K562 (cell line): ENCODE data around the gene EFCAB8. TPM values are rescaled to one million over a fixed set of nuclear protein-coding genes. Genes with fewer than 3 reads are reported as not detected.

Experiments used
- ATAC-seq: fragments of 200-7000 bp; cut with Tn5 transposase; 3 replicates; pipeline ENCODE4 v1.9.1; 2020; ENCODE audit warnings: moderate library complexity
- BruUV-seq: library from RNA; stranded (reverse); fragments of 400-500 nt; replicated peaks from 2 replicates; lab custom pipeline; 2021; lab: Mats Ljungman, UMichigan
- CTCF ChIA-PET: fragments of 300-600 bp; formaldehyde crosslinking; extraction: SDS; loops from one replicate; lab custom pipeline; 2021; ENCODE audit warnings: low intra/inter-chr PET ratio; lab: Yijun Ruan, JAX
- POLR2A ChIA-PET: fragments of 300-600, 350-650 bp; sonication (Branson Sonifier 250); formaldehyde crosslinking; extraction: SDS; loops from one replicate; lab custom pipeline; 2021; ENCODE audit warnings: antibody characterized with exemption, inconsistent platforms; lab: Yijun Ruan, JAX
- DNase-seq, 4 experiments: peaks; one replicate each; pipeline versions ENCODE4 v3.0.0 to v3.0.0-alpha.2; 2011 to 2018; ENCODE audit warnings: low spot score in 3 of 4, mixed read lengths in 3 of 4; ENCODE audit errors: extremely low read depth in 1 of 4
- FAIRE-seq: peaks from 2 replicates; lab custom pipeline; 2011; peaks lifted over from hg19 to GRCh38; lab: Jason Lieb, UNC
- H2AFZ ChIP-seq: 2 replicates; pipeline ENCODE4 v1.6.0; 2011; ENCODE audit warnings: low read depth, low read length, control low read depth, inconsistent platforms
- H3K27ac ChIP-seq: fragments of 200-600 bp; 3 replicates; pipeline ENCODE4 v1.8.0; 2011; ENCODE audit warnings: low read depth, mild to moderate bottlenecking, control low read depth, inconsistent platforms, low read length, moderate library complexity, mixed read lengths; ENCODE audit errors: extremely low read depth
- H3K27me3 ChIP-seq, 2 experiments: fragments of 300-600 bp in 1 of 2; 2 replicates in 1 of 2; 3 replicates in 1 of 2; pipeline versions ENCODE4 v1.6.0 to v1.8.0; 2011; ENCODE audit warnings: inconsistent platforms in 2 of 2, low read length in 2 of 2, mild to moderate bottlenecking in 1 of 2, mixed read lengths in 1 of 2, moderate library complexity in 1 of 2; ENCODE audit not compliant: control insufficient read depth in 2 of 2, insufficient read depth in 2 of 2
- H3K36me3 ChIP-seq: fragments of 300-600 bp; 3 replicates; pipeline ENCODE4 v1.8.0; 2011; ENCODE audit warnings: mild to moderate bottlenecking, low read length, inconsistent platforms; ENCODE audit not compliant: control insufficient read depth, insufficient read depth
- H3K4me1 ChIP-seq, 2 experiments: fragments of 200-600 bp in 1 of 2; replicated peaks in 1 of 2; 2 replicates in 1 of 2; 3 replicates in 1 of 2; pipeline versions ENCODE4 v1.5.1 to v1.8.0; 2011; ENCODE audit warnings: inconsistent platforms in 2 of 2, low read length in 2 of 2, mild to moderate bottlenecking in 1 of 2, mixed read lengths in 1 of 2, moderate library complexity in 1 of 2; ENCODE audit not compliant: control insufficient read depth in 2 of 2, insufficient read depth in 2 of 2
- H3K4me2 ChIP-seq: 2 replicates; pipeline ENCODE4 v1.6.1; 2011; ENCODE audit warnings: low read length, control low read depth, inconsistent platforms, mixed read lengths; ENCODE audit not compliant: insufficient read depth
- H3K4me3 ChIP-seq: fragments of 200-600 bp; sonication (generic), shearing (Covaris generic); 2 replicates; pipeline ENCODE4 v1.5.1; 2016; ENCODE audit warnings: control low read depth, inconsistent platforms
- H3K79me2 ChIP-seq: fragments of 200-600 bp; 3 replicates; pipeline ENCODE4 v1.8.0; 2011; ENCODE audit warnings: low read length, inconsistent platforms; ENCODE audit not compliant: control insufficient read depth, insufficient read depth
- H3K9ac ChIP-seq, 2 experiments: 2 replicates each; pipeline versions ENCODE4 v1.6.0 to v1.6.1; 2011; ENCODE audit warnings: low read depth in 2 of 2, low read length in 2 of 2, control low read depth in 1 of 2, inconsistent platforms in 1 of 2, mild to moderate bottlenecking in 1 of 2, mixed read lengths in 1 of 2; ENCODE audit not compliant: insufficient read depth in 1 of 2
- H3K9me1 ChIP-seq: one replicate; pipeline ENCODE4 v1.6.0; 2011; ENCODE audit warnings: inconsistent platforms, mild to moderate bottlenecking, low read length, moderate library complexity; ENCODE audit not compliant: control insufficient read depth, insufficient read depth
- H3K9me3 ChIP-seq: replicated peaks from 2 replicates; pipeline ENCODE4 v1.5.1; 2011; ENCODE audit warnings: low read depth, low read length, inconsistent platforms; ENCODE audit not compliant: control insufficient read depth, insufficient read depth
- H4K20me1 ChIP-seq: replicated peaks from 2 replicates; pipeline ENCODE4 v1.6.1; 2011; ENCODE audit warnings: low read length, inconsistent platforms, mixed read lengths; ENCODE audit not compliant: control insufficient read depth, insufficient read depth
- HDAC2 ChIP-seq: fragments of 450-650 bp; IDR thresholded peaks from 2 replicates; pipeline ENCODE4 v1.6.1; 2016; ENCODE audit warnings: mild to moderate bottlenecking
- HNRNPL ChIP-seq: fragments of 200-400 bp; formaldehyde crosslinking; IDR thresholded peaks from 2 replicates; pipeline ENCODE4 v1.6.1; 2017; ENCODE audit warnings: low read depth, mild to moderate bottlenecking, low read length
- KAT2B ChIP-seq: IDR thresholded peaks from one replicate; pipeline ENCODE4 v1.6.1; 2012; ENCODE audit warnings: low read depth, mild to moderate bottlenecking, control low read depth, inconsistent platforms, low read length, moderate library complexity
- NR2F6 ChIP-seq: fragments of 450-650 bp; formaldehyde crosslinking; IDR thresholded peaks from 2 replicates; pipeline ENCODE4 v1.4.0; 2020; ENCODE audit warnings: mild to moderate bottlenecking
- PHF20 ChIP-seq: fragments of 450-650 bp; IDR thresholded peaks from 2 replicates; pipeline ENCODE4 v1.6.1; 2018; ENCODE audit not compliant: partially characterized antibody
- RAD21 ChIP-seq, 2 experiments: fragments of 250-450 bp in 1 of 2; fragments of 450-650 bp in 1 of 2; sonication (Bioruptor Pico) in 1 of 2; formaldehyde crosslinking in 1 of 2; IDR thresholded peaks in 1 of 2; conservative IDR thresholded peaks in 1 of 2; 2 replicates each; pipeline versions ENCODE4 v1.4.0 to v1.8.0; 2020 to 2022; ENCODE audit warnings: mild to moderate bottlenecking in 2 of 2, moderate library complexity in 1 of 2
- ZNF384 ChIP-seq: IDR thresholded peaks from 2 replicates; pipeline ENCODE4 v1.6.1; 2012; ENCODE audit warnings: low read depth, low read length, improper control_type of control experiment
- WGBS: fragments of 100-300 bp; shearing (Covaris generic); methylation state at CpG from one replicate; pipeline ENCODE4 v1.1.6; 2016; ENCODE audit warnings: low coverage, mixed read lengths; ENCODE audit not compliant: insufficient coverage; ENCODE audit errors: missing lambda C conversion rate; 5-methylcytosine and 5-hydroxymethylcytosine counted together
- in situ Hi-C: fragments of 300-500 bp; cut with MboI; formaldehyde crosslinking; loops from 4 replicates; pipeline ENCODE4 v1.15.0; 2018; ENCODE audit warnings: inconsistent platforms, mixed read lengths
- intact Hi-C: fragments of 100-400 bp; cut with micrococcal nuclease; formaldehyde crosslinking; loops from 2 replicates; pipeline ENCODE4 v1.14.2; 2022
- polyA plus RNA-seq, 8 experiments: library from polyadenylated mRNA; depleted of rRNA in 4 of 8; stranded (reverse) in 5 of 8; unstranded in 3 of 8; fragments of >200 nt; fragmentation: Nextera tagmentation in 2 of 8; fragmentation: Illumina TruSeq in 1 of 8; extraction: Ambion mirVana in 2 of 8; extraction: Trizol in 1 of 8; gene quantifications; 2 replicates each; pipeline versions ENCODE4 v1.2.1 to v1.2.3, GENCODE V29; 2011 to 2014; ENCODE audit warnings: inconsistent platforms in 1 of 8, missing spikeins in 1 of 8
- total RNA-seq, 7 experiments: library from RNA; depleted of rRNA in 6 of 7; stranded (reverse); fragments of >200 nt in 6 of 7; fragmentation: Illumina TruSeq in 2 of 7; extraction: Trizol in 2 of 7; gene quantifications; 2 replicates each; pipeline versions ENCODE4 v1.2.1 to v1.2.3, GENCODE V29; 2011 to 2021; ENCODE audit warnings: low replicate concordance in 1 of 7
- TF ChIP-seq, protein P1 (sequence below), 3 experiments: IDR thresholded peaks in 2 of 3; conservative IDR thresholded peaks in 1 of 3; 2 replicates each; pipeline ENCODE4 v1.5.1; 2011 to 2012; ENCODE audit warnings: low read length in 3 of 3, mild to moderate bottlenecking in 3 of 3, control low read depth in 2 of 3, improper control_type of control experiment in 1 of 3, inconsistent platforms in 1 of 3, low read depth in 1 of 3, mixed read lengths in 1 of 3, moderate library complexity in 1 of 3; ENCODE audit not compliant: insufficient read depth in 2 of 3
- TF ChIP-seq, protein P2 (sequence below), 2 experiments: fragments of 450-650 bp; formaldehyde crosslinking in 1 of 2; IDR thresholded peaks; 2 replicates each; pipeline versions ENCODE4 v1.4.0 to v1.6.1; 2014 to 2020; ENCODE audit warnings: mild to moderate bottlenecking in 2 of 2, borderline replicate concordance in 1 of 2, low read depth in 1 of 2
- TF ChIP-seq, protein P3 (sequence below): fragments of 250-450 bp; sonication (Bioruptor Pico); IDR thresholded peaks from 2 replicates; pipeline ENCODE4 v1.5.0; 2021

EFCAB8 gene
- total and polyA plus RNA-seq, 9 of the 15 experiments (the other 6 are each of a cell fraction or from before 2014, with no cell fraction given): 0.03 to 0.18 (median 0.11) TPM; not detected in 6

DNA sequence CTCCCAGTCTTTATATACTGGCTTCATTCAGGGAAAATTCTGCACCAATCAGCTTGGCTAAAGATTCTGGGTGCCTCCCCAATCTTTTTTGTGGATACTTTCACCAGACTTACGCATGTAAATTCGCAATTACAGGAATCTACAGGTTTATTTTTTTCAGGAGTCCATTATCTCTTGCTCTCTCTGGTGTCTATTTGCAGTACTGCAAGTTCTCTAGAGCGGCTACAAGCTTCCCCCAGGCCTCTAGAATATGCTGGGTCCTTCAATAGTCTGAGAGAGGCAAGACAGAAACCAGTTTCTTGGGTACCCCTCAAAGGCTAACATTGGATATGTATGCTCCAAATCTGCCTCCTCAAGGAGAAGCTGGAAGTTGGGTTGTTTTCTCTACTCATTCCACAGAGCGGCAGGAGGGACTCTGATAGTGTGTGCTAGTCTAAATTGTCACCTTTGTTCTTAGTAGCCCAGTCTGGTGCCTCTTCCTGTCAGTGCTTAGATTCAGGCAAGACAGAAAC is 87.0 kb downstream of the EFCAB8 start:
- H3K27me3 ChIP-seq: peaks cover 0 to 11% of the 10 kb centered on the region in 2 experiments; a peak in 2 of 5 replicates
- ATAC-seq (peak; percentile 84), FAIRE-seq (peak; percentile 78), DNase-seq (peak in 2 of 4 experiments; percentile 14 to 46)
- no peaks in the 10 kb centered on the region for H3K36me3 ChIP-seq
- intact Hi-C loops: loop anchor here (1.0 kb wide), 2 partner anchors 43 to 271 kb away; no protein-coding TSS in a partner anchor
- H3K4me3 ChIP-seq: no peak overlapping the region
- no peak overlapping the region for H2AFZ ChIP-seq
- no peaks in the 10 kb centered on the region for H3K79me2 ChIP-seq
- in situ Hi-C loops: loop anchor here (5.0 kb wide), 1 partner anchor 43 kb away; no protein-coding TSS in a partner anchor
- ChIA-PET CTCF (interaction anchor here (1.1 to 1.7 kb wide), 2 partner anchors 42 to 155 kb away, joined by 3 to 6 read pairs; no protein-coding TSS in a partner anchor), POLR2A (interaction anchor here (0.5 to 1.6 kb wide), 6 partner anchors 9 to 905 kb away, joined by 3 to 6 read pairs (median 4); no protein-coding TSS in a partner anchor)
- no peaks in the 10 kb centered on the region for H3K9me3 ChIP-seq
- WGBS: 3% methylated on average over 4 of the region's 4 CpGs
- H3K4me1 ChIP-seq: no peaks in the 10 kb centered on the region
- no TSS peak for BruUV-seq
- H3K9ac ChIP-seq: no peak overlapping the region
- no peaks in the 10 kb centered on the region for H3K9me1 ChIP-seq
- H4K20me1 ChIP-seq: no peaks in the 10 kb centered on the region
- H3K27ac ChIP-seq: no peak overlapping the region
- no peak overlapping the region for H3K4me2 ChIP-seq
- TF ChIP-seq HDAC2: no peak
- TF ChIP-seq, protein P1, sequence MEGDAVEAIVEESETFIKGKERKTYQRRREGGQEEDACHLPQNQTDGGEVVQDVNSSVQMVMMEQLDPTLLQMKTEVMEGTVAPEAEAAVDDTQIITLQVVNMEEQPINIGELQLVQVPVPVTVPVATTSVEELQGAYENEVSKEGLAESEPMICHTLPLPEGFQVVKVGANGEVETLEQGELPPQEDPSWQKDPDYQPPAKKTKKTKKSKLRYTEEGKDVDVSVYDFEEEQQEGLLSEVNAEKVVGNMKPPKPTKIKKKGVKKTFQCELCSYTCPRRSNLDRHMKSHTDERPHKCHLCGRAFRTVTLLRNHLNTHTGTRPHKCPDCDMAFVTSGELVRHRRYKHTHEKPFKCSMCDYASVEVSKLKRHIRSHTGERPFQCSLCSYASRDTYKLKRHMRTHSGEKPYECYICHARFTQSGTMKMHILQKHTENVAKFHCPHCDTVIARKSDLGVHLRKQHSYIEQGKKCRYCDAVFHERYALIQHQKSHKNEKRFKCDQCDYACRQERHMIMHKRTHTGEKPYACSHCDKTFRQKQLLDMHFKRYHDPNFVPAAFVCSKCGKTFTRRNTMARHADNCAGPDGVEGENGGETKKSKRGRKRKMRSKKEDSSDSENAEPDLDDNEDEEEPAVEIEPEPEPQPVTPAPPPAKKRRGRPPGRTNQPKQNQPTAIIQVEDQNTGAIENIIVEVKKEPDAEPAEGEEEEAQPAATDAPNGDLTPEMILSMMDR (IDR thresholded peaks at IDR 0.05 in 2 of 3, conservative IDR thresholded peaks at IDR 0.05 in 1 of 3; ENCODE audit: insufficient read depth in 2 of 3, low read depth in 1 of 3, low read length in 3 of 3): peak; percentile 53 to 57 (median 57); a peak in 5 of 6 replicates
- no peak for TF ChIP-seq HNRNPL
- TF ChIP-seq KAT2B: no peak
- TF ChIP-seq NR2F6 (CRISPR knock-in tag): no peak
- TF ChIP-seq RAD21 (CRISPR knock-in tag; conservative IDR thresholded peaks at IDR 0.05 in 1 of 2, IDR thresholded peaks at IDR 0.05 in 1 of 2): peak in 1 of 2 experiments; percentile 56; a peak in 2 of 4 replicates
- TF ChIP-seq ZNF384: 0 out of 2 replicates have a peak, but pooled peaks have one; percentile 32
- no peak for TF ChIP-seq PHF20
- TF ChIP-seq, protein P2, sequence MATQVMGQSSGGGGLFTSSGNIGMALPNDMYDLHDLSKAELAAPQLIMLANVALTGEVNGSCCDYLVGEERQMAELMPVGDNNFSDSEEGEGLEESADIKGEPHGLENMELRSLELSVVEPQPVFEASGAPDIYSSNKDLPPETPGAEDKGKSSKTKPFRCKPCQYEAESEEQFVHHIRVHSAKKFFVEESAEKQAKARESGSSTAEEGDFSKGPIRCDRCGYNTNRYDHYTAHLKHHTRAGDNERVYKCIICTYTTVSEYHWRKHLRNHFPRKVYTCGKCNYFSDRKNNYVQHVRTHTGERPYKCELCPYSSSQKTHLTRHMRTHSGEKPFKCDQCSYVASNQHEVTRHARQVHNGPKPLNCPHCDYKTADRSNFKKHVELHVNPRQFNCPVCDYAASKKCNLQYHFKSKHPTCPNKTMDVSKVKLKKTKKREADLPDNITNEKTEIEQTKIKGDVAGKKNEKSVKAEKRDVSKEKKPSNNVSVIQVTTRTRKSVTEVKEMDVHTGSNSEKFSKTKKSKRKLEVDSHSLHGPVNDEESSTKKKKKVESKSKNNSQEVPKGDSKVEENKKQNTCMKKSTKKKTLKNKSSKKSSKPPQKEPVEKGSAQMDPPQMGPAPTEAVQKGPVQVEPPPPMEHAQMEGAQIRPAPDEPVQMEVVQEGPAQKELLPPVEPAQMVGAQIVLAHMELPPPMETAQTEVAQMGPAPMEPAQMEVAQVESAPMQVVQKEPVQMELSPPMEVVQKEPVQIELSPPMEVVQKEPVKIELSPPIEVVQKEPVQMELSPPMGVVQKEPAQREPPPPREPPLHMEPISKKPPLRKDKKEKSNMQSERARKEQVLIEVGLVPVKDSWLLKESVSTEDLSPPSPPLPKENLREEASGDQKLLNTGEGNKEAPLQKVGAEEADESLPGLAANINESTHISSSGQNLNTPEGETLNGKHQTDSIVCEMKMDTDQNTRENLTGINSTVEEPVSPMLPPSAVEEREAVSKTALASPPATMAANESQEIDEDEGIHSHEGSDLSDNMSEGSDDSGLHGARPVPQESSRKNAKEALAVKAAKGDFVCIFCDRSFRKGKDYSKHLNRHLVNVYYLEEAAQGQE (IDR thresholded peaks at IDR 0.05; ENCODE audit: borderline replicate concordance): peak; percentile 24; the same call in 1 of the 2 replicates
- TF ChIP-seq, protein P2 (CRISPR knock-in tag; IDR thresholded peaks at IDR 0.05; ENCODE audit: low read depth): no peak
- TF ChIP-seq, protein P3, sequence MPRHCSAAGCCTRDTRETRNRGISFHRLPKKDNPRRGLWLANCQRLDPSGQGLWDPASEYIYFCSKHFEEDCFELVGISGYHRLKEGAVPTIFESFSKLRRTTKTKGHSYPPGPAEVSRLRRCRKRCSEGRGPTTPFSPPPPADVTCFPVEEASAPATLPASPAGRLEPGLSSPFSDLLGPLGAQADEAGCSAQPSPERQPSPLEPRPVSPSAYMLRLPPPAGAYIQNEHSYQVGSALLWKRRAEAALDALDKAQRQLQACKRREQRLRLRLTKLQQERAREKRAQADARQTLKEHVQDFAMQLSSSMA: no peak
